SIG-M5 (cell line): Measurements from ENCODE around the gene MMP25.

Experiments used
- DNase-seq: peaks from one replicate; lab custom pipeline; 2025; lab: John Stamatoyannopoulos, UW

The MMP25 gene

GRCh38 chr16:3017344-3017743, 29.0 kb upstream of the MMP25 start:
- DNase-seq: no peak

DNA sequence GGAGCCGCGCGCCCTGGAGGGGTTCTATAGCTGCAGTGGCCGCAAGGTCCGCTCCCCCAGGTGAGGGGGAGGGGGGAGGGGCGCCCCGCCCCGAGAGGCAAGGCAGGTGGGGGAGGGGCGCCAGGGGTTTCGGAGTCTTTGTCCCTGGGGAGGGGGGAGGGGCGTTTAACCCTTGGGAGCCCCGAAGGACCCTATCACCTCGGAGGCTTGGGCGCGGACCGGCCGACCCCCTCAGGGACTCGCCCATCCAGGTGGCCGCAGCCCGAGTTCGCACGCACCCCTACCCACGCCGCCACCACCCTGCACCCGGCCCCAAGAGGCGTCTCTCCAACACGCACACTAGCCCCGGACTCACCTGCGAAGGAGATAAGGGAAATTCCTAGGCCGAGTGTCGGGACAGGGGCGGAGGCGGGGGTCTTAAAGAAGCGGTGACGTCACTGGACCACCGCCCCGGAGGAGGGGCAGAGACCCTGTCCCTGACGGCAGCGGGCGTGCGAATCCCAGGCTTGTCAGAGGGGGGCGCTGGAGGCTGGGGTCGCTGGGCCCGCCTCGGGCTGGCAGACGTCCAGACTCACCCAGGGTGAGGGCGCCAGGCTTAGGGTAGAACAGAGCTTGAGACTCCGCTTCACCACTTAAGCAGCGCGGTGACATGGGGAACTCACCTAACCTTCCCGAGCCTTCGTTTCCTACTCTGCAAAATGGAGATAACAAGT, 28.4 kb upstream of the MMP25 start, which contains the start of gene CLDN6:
CLDN6 (minus strand) TSS at position 390 of the 713 bp plus-strand sequence. CDS start 2,162 bp downstream, outside the sequence.
- no peak for DNase-seq

DNA sequence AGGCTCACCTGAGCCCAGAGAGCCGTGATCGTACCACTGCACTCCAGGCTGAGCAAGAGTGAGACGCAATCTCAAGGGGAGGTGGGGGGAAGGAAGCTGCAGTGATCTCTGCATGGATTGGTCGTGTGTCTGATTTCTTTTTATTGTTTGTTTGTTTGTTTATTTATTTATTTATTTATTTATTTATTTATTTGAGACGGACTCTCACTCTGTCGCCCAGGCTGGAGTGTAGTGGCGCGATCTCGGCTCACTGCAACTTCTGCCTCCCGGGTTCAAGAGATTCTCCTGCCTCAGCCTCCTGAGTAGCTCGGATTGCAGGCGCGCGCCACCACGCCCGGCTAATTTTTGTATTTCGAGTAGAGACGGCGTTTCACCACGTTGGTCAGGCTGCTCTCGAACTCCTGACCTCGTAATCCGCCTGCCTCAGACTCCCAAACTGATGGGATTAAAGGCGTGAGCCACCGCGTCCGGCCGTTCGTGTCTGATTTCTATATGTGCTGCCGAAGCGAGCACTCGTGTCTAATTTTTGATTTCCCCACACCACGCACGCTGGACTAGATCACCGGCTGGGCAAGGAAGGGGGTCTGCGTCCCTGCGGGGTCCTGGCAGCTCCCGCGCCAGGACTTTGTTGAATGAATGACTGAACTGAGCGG, 26.6 kb upstream of the MMP25 start:
- no peak for DNase-seq

DNA sequence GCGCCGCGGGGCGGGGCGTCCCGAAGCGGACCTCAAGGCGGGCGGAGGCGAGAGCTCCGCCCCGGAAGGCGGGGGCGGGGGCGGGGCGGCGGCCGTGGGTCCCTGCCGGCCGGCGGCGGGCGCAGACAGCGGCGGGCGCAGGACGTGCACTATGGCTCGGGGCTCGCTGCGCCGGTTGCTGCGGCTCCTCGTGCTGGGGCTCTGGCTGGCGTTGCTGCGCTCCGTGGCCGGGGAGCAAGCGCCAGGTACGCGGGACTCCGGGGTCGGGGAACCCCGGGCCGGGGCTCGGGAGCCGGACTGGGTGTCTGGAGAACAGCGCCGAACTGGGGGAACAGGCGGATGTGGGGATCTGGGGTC, 26.1 kb upstream of the MMP25 start, which contains the start of gene TNFRSF12A:
TNFRSF12A (plus strand) TSS at position 122 of the 357 bp plus-strand sequence; CDS start at position 152, 30 bp downstream.
- DNase-seq: no peak

DNA sequence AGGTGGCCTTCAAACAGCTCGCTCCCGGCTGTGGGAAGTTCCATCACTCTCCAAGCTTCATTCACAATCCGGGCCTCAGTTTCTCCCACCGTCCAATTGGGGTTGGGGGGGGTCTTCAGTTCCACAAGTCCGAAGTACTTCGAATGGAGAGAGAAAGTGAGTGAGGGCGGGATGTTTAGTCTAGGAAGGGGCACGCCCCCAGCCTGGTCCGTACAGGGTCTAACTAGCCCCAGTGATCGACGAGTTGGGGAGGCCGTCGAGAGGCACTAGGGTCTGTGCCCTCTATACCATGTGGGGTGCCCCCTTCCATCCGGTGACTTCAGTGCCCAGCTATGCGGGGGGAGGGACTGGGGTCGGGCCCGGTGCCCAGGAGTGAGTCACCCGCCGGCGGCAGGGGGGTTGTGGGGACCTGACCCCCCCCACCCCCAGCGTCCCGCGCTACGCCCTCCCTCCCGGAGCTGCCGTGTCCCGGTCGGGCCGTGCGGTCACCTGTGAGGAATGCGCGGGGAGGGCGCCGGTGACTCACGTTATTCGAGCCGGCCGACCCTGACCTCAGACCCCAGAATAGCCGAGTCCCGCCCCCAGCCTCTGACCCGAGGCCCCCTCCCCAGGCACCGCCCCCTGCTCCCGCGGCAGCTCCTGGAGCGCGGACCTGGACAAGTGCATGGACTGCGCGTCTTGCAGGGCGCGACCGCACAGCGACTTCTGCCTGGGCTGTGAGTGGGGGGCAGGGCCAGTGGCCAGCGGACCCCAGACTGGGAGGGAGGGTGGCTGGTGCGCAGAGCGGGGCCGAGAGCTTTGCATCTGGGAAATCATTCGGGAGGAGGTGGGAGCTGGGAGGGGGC, 25.5 kb upstream of the MMP25 start:
- no peak for DNase-seq

GRCh38 chr16:3021449-3022207, 24.7 kb upstream of the MMP25 start:
- no peak for DNase-seq

DNA sequence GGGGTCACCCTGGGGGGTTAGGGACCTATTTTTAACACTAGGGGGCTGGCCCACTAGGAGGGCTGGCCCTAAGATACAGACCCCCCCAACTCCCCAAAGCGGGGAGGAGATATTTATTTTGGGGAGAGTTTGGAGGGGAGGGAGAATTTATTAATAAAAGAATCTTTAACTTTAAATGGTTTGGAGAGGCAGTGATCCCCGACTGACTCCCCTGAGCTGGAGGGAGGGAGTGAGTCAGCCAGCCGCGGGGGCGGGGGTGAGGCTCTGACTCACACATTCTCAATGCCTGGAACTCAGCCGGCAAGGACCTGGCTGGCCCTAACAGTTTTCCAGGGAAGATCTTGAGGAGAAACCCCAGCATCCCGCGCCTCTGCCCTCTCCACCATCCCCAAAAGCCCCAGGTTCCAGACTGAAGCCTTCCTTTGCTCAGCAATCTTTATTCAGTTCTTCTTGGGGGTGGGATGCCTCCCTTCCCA, 24.1 kb upstream of the MMP25 start:
- no peak for DNase-seq

DNA sequence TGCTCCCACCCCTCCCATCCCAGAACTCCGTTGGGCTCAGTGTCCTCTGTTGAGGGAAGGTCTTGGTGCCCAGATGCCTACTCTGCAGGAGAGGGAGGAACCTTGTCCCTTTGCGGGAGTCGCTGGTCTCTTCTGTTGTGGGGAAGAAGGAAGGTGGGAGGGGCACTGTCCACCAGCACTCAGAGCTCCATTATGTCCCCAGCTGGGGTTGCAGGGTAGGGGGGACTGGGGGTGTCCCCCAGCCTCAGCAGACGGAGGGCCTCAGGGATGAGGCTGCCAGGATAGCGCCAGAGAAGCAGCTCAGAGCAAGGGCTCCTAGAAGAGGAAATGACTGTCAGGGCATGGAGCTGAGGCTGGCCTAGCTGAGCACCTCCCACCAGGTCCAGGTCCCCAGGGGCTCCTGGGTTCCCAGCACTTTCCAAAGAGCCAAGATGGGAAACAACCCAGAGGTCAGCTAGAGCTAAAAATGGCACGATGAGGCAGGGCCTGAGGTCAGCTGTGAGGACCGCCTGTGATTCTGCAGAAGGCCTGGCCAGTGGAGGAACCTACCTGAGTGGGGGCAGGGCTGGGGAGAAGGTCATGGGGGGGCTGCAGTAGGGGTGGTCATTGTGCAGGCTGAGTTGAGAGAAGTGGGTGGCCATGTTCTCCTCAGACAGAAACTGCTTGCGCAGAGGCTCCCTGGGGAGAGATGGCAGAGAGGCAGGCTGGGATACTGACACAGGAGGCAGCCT, 23.5 kb upstream of the MMP25 start:
- no peak for DNase-seq

DNA sequence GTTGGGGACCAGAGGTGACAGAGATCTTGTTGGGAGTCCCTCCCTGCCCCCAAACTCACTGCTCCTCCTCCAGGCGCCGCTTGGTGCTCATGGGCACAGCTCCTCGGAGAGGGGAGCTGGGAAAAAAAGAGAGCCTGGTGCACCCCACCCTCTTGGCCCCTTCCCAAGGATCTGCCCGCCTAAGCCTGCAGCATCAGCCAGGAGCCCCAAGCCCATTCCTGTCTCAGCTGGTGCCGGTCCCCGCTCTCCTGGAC, 23.0 kb upstream of the MMP25 start:
- no peak for DNase-seq

DNA sequence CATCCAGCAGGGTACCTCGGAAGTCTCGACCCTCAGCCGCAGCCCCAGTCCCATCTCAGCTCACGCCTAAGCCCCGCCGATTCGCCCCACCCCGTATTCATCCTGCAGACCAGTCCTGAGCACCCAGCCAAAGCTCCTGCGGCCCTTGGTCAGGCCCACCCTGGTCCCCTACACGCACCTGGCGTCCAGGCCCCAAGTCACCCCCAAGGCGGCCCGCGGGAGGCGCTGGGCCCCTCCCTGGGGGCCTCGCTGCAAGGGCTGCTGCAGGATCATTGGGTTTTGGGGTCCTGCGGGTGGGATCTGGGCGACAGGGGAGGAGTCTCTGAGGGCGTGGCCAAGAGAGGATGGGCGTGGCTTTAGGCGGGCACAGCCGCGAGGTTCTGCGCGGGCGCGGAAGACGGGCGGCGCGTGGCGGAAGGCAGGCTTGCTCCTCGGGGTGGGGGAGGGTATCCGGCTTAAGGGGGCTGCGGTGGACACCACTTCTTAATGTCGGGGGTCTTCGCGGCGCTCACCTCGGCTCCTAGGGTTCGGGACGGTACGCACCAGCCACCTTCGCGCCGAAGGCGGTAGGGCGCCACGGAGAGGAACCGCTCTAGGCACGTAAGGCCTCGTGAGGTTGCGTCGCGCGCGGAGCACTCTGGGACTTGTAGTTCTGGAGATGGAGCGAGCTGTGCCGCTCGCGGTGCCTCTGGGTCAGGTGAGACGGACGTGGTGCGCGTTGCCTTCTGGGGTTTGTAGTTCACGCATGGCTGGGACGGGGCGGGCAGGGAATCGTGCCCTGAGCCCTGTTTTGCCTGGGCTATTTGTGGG, 22.5 kb upstream of the MMP25 start, which contains the start of the genes HCFC1R1 and THOC6:
HCFC1R1 (minus strand) TSS at position 274 of the 810 bp plus-strand sequence; CDS start at position 273, 1 bp downstream.
THOC6 (plus strand) TSS at position 367 of the 810 bp plus-strand sequence; CDS start at position 659, 292 bp downstream.
- peak; percentile 92 for DNase-seq

- DNase-seq: no peak
These were observed 21.0 kb upstream of the MMP25 start for GRCh38 chr16:3025032-3026002.

DNA sequence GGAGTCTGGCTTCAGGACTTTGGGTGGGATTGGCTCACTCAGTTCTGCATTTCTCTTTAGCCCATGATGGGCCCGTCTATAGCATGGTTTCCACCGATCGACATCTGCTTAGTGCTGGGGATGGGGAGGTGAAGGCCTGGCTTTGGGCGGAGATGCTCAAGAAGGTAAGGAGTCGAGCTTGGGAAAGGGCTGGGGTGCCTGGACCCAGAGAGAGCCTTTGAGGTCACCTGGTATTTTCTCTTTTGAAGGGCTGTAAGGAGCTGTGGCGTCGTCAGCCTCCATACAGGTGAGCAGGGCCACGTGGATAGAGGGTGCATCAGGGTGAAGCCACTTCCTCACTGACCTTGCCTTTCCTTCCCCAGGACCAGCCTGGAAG, 20.4 kb upstream of the MMP25 start:
- DNase-seq: no peak

- no peak for DNase-seq
These were observed 19.5 kb upstream of the MMP25 start for GRCh38 chr16:3026609-3027488.

DNA sequence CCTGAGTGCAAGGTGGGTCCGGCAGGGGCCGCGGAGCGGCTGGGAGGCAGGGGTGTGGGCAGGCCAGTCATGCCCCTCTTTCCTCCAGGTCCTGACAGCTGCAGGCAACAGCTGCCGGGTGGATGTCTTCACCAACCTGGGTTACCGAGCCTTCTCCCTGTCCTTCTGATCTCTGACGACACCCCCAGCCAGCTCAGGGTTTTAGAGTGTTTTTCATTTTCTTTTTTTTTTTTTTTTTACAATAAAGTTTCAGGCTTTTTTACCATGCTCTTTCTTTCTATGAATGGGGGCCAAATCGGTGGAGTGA, 18.9 kb upstream of the MMP25 start:
- DNase-seq: no peak

- no peak for DNase-seq
These were observed 18.2 kb upstream of the MMP25 start for GRCh38 chr16:3027983-3028715.

- DNase-seq: no peak
These were observed 17.5 kb upstream of the MMP25 start for GRCh38 chr16:3028716-3029319.
